ENCODE measurements around the gene ACAA1. TPM values are rescaled to one million over a fixed set of nuclear protein-coding genes. Genes with fewer than 3 reads are reported as not detected.

Gene ACAA1
- total and polyA plus RNA-seq, 10 of the 15 experiments (the other 5 are each of a cell fraction or from before 2014, with no cell fraction given), result 5.7 to 85.4 (median 60.6) TPM

GRCh38 chr3:38157117-38157516, 20.2 kb upstream of the ACAA1 start:
- Histone ChIP-seq H3K4me2 (ENCODE audit: control insufficient read depth, insufficient read depth) (no peak overlapping the region), H3K9me3 (replicated peaks; ENCODE audit: control insufficient read depth, insufficient read depth, low read length) (no peaks in the 10 kb centered on the region), H3K4me3 (no peak overlapping the region), H3K9ac (ENCODE audit: control insufficient read depth, insufficient read depth, low read length) (no peak overlapping the region), H3K36me3 (ENCODE audit: control insufficient read depth in 2 of 2, insufficient read depth in 2 of 2, low read length in 1 of 2) (no peaks in the 10 kb centered on the region), H3K27me3 (replicated peaks in 1 of 2; ENCODE audit: control insufficient read depth in 2 of 2, insufficient read depth in 2 of 2, low read length in 1 of 2) (no peaks in the 10 kb centered on the region), H2AFZ (ENCODE audit: control insufficient read depth, low read depth, low read length) (no peak overlapping the region), H3K27ac (ENCODE audit: control insufficient read depth, insufficient read depth) (no peak overlapping the region), H3K4me1 (ENCODE audit: control insufficient read depth, insufficient read depth, low read length) (peaks cover 3% of the 10 kb centered on the region; the same call in 1 of the 2 replicates), H4K20me1 (ENCODE audit: control insufficient read depth, insufficient read depth) (no peaks in the 10 kb centered on the region), H3K79me2 (ENCODE audit: control insufficient read depth, insufficient read depth, low read length) (no peaks in the 10 kb centered on the region)
- in situ Hi-C loops (cut with MboI) (no loop called here), intact Hi-C loops (cut with micrococcal nuclease; ENCODE audit: unreplicated experiment) (no loop called here)
- TF ChIP-seq EGR1 (IDR thresholded peaks at IDR 0.05; ENCODE audit: borderline replicate concordance in 1 of 2, low read depth in 2 of 2, low read length in 2 of 2), result no peak
- no peak for TF ChIP-seq RFX5 (IDR thresholded peaks at IDR 0.05; ENCODE audit: low read depth, low read length)
- TF ChIP-seq ZNF274 (IDR thresholded peaks at IDR 0.05; ENCODE audit: insufficient read depth, insufficient read length), result no peak
- TF ChIP-seq MYB (IDR thresholded peaks at IDR 0.05; ENCODE audit: borderline replicate concordance, low read depth, low read length), result no peak
- TF ChIP-seq KAT2A (conservative IDR thresholded peaks at IDR 0.05; ENCODE audit: control insufficient read depth, low read depth, low read length), result no peak
- TF ChIP-seq ZNF687 (IDR thresholded peaks at IDR 0.05), result no peak
- no peak for TF ChIP-seq IKZF2 (IDR thresholded peaks at IDR 0.05)
- no peak for TF ChIP-seq PAX5 (IDR thresholded peaks at IDR 0.05; ENCODE audit: borderline replicate concordance, low read depth, low read length)
- TF ChIP-seq CBX5 (IDR thresholded peaks at IDR 0.05; ENCODE audit: low read depth), result no peak
- no peak for TF ChIP-seq PKNOX1 (IDR thresholded peaks at IDR 0.05)
- no peak for TF ChIP-seq RCOR1 (conservative IDR thresholded peaks at IDR 0.05; ENCODE audit: low read depth, low read length)
- TF ChIP-seq REST (IDR thresholded peaks at IDR 0.05; ENCODE audit: low read depth, low read length), result no peak
- no peak for TF ChIP-seq MAX (IDR thresholded peaks at IDR 0.05; ENCODE audit: low read depth, low read length)
- TF ChIP-seq HDGF (IDR thresholded peaks at IDR 0.05), result no peak
- no peak for TF ChIP-seq KLF5 (IDR thresholded peaks at IDR 0.05; ENCODE audit: partially characterized antibody)
- no peak for TF ChIP-seq CHD4 (IDR thresholded peaks at IDR 0.05)
- ChIA-PET RAD21 (ENCODE audit: unreplicated experiment) (interaction anchor here (1.4 to 1.9 kb wide), 3 partner anchors 15 to 27 kb away, joined by 3 to 4 read pairs (median 4); partner anchors contain the start of gene ACAA1), POLR2A (interaction anchor here (0.6 to 7.2 kb wide), 4 partner anchors 8 to 1251 kb away, joined by 3 to 100 read pairs (median 4); partner anchors contain the start of gene OXSR1), SMC1A (ENCODE audit: uncharacterized antibody, unreplicated experiment) (interaction anchor here (1.1 to 10.2 kb wide), 3 partner anchors 8 to 17 kb away, joined by 4 to 89 read pairs (median 64); partner anchors contain the start of genes ACAA1, MYD88 and OXSR1), CTCF (interaction anchor here (0.7 to 6.8 kb wide), 6 partner anchors 8 to 160 kb away, joined by 3 to 55 read pairs (median 4); partner anchors contain the start of genes MYD88 and OXSR1)
- no TSS peak for BruUV-seq (replicated peaks)
- 96% methylated on average over 2 of the region's 2 CpGs for WGBS (ENCODE audit: insufficient coverage, insufficient replicate concordance, low lambda C conversion rate, missing lambda C conversion rate)
- no peak for ATAC-seq
- no peak for FAIRE-seq
- DNase-seq (ENCODE audit: low read depth, low spot score), result no peak

All from GM12878 (cell line).